ENCODE data around the gene ETV5.

Gene ETV5

GRCh38 chr3:186121968-186122367 is 13.1 kb upstream of the ETV5 start:
- DNase-seq = no peak

GRCh38 chr3:186121278-186121677 is 12.4 kb upstream of the ETV5 start:
- no peak for DNase-seq

GRCh38 chr3:186119499-186119898 is 10.6 kb upstream of the ETV5 start:
- no peak for DNase-seq

- no peak for DNase-seq
Observed at GRCh38 chr3:186118692-186119091, 9.8 kb upstream of the ETV5 start.

GRCh38 chr3:186117521-186118134 is 8.7 kb upstream of the ETV5 start:
- no peak for DNase-seq

- DNase-seq = no peak
Observed at GRCh38 chr3:186115239-186115996, 6.5 kb upstream of the ETV5 start.

GRCh38 chr3:186110975-186111974 is 2.4 kb upstream of the ETV5 start:
- DNase-seq = peak; percentile 19

GRCh38 chr3:186109897-186110803 is 1.3 kb upstream of the ETV5 start:
- no peak for DNase-seq

- peak; percentile 33 for DNase-seq
Observed at GRCh38 chr3:186108106-186108940, 566 bp downstream of the ETV5 start.

- DNase-seq = peak; percentile 41
Observed at GRCh38 chr3:186107215-186108105, 1.4 kb downstream of the ETV5 start.

- no peak for DNase-seq
Observed at GRCh38 chr3:186105543-186105942, 3.3 kb downstream of the ETV5 start.

GRCh38 chr3:186102687-186103086 is 6.2 kb downstream of the ETV5 start:
- no peak for DNase-seq

- no peak for DNase-seq
Observed at GRCh38 chr3:186100398-186100797, 8.5 kb downstream of the ETV5 start.

- DNase-seq = no peak
Observed at GRCh38 chr3:186099178-186099577, 9.7 kb downstream of the ETV5 start.

- DNase-seq = no peak
Observed at GRCh38 chr3:186098740-186099139, 10.1 kb downstream of the ETV5 start.

- no peak for DNase-seq
Observed at GRCh38 chr3:186097663-186098451, 11.0 kb downstream of the ETV5 start.

GRCh38 chr3:186097317-186097662 is 11.6 kb downstream of the ETV5 start:
- no peak for DNase-seq

GRCh38 chr3:186096290-186096689 is 12.6 kb downstream of the ETV5 start:
- DNase-seq = no peak

GRCh38 chr3:186095561-186096081 is 13.3 kb downstream of the ETV5 start:
- no peak for DNase-seq

All from stimulated activated CD4-positive, alpha-beta T cell treated with anti-CD3 and anti-CD28 coated beads, Interleukin-1b, Interleukin-23, amount 100 ng/mL, for 48 hours (primary cell).